GM21423 (cell line): ENCODE measurements around the gene NFYC.
A peak's percentile ranks its signal among the peaks of the same experiment; 100 is the strongest.
"Not testable (repeated sequence)": the region's sequence is repeated elsewhere in the genome, so short reads cannot be mapped to it uniquely, and the experiment has no call there.

Source experiments
- ATAC-seq: cut with Tn5 transposase; IDR thresholded peaks from one replicate; pipeline ENCODE4 v1.9.1; 2021; ENCODE audit warnings: mild to moderate bottlenecking, moderate library complexity; ENCODE audit not compliant: unreplicated experiment

Gene NFYC

GRCh38 chr1:40664791-40665190, 26.7 kb upstream of the NFYC start:
- ATAC-seq: no peak

- peak; percentile 68 for ATAC-seq
Observed at GRCh38 chr1:40665335-40666171, 26.0 kb upstream of the NFYC start, which contains the start of gene RIMS3. Gene RIMS3 (minus strand): TSS chr1:40665682. CDS start chr1:40641925, 23,757 bp downstream.

GRCh38 chr1:40668769-40669525, 22.6 kb upstream of the NFYC start:
- ATAC-seq: peak; percentile 61

GRCh38 chr1:40673452-40673851, 18.1 kb upstream of the NFYC start:
- no peak for ATAC-seq

- no peak for ATAC-seq
Observed at GRCh38 chr1:40676501-40676900, 15.0 kb upstream of the NFYC start.

- ATAC-seq: no peak
Observed at GRCh38 chr1:40679165-40679953, 12.1 kb upstream of the NFYC start.

- no peak for ATAC-seq
Observed at GRCh38 chr1:40684669-40685068, 6.8 kb upstream of the NFYC start.

GRCh38 chr1:40687059-40687458, 4.4 kb upstream of the NFYC start:
- no peak for ATAC-seq

- ATAC-seq: no peak
Observed at GRCh38 chr1:40687661-40688060, 3.8 kb upstream of the NFYC start.

GRCh38 chr1:40689737-40690136, 1.8 kb upstream of the NFYC start:
- no peak for ATAC-seq

- ATAC-seq: no peak
Observed at GRCh38 chr1:40690771-40691537, 550 bp upstream of the NFYC start.

- ATAC-seq: no peak
Observed at GRCh38 chr1:40692429-40692895, 958 bp downstream of the NFYC start.

- no peak for ATAC-seq
Observed at GRCh38 chr1:40693425-40693824, 1.9 kb downstream of the NFYC start.

GRCh38 chr1:40694353-40694874, 2.9 kb downstream of the NFYC start:
- no peak for ATAC-seq

- ATAC-seq: no peak
Observed at GRCh38 chr1:40696294-40696693, 4.8 kb downstream of the NFYC start.

GRCh38 chr1:40697436-40697835, 5.9 kb downstream of the NFYC start:
- ATAC-seq: no peak

- ATAC-seq: peak; percentile 76
Observed at GRCh38 chr1:40699787-40700186, 8.3 kb downstream of the NFYC start.

- ATAC-seq: no peak
Observed at GRCh38 chr1:40701684-40702083, 10.2 kb downstream of the NFYC start.

- not testable (repeated sequence) for ATAC-seq
Observed at GRCh38 chr1:40702810-40703209, 11.3 kb downstream of the NFYC start.

GRCh38 chr1:40703316-40703715, 11.8 kb downstream of the NFYC start:
- no peak for ATAC-seq
